Stimulated activated CD8-positive, alpha-beta memory T cell treated with anti-CD3 and anti-CD28 coated beads, Interleukin-15, amount 100 ng/mL, for 24 hours (primary cell): ENCODE measurements around the gene FAM210A.

ENCODE experiments used
- DNase-seq: peaks from one replicate; pipeline ENCODE4 v3.0.0-alpha.2; 2020; ENCODE audit warnings: low read depth

The FAM210A gene

GRCh38 chr18:13646633-13647032 lies 79.7 kb downstream of the FAM210A start:
- DNase-seq, result no peak

DNA sequence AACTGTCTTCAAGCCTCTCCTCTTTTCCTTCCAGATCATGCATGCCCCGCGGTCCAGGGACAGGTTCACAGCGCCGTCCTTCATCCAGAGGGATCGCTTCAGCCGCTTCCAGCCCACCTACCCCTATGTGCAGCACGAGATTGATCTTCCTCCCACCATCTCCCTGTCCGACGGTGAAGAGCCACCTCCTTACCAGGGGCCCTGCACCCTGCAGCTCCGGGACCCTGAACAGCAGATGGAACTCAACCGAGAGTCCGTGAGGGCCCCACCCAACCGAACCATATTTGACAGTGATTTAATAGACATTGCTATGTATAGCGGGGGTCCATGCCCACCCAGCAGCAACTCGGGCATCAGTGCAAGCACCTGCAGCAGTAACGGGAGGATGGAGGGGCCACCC lies 81.3 kb downstream of the FAM210A start:
- no peak for DNase-seq

- no peak for DNase-seq
These were observed 83.1 kb downstream of the FAM210A start for GRCh38 chr18:13643261-13643751.

DNA sequence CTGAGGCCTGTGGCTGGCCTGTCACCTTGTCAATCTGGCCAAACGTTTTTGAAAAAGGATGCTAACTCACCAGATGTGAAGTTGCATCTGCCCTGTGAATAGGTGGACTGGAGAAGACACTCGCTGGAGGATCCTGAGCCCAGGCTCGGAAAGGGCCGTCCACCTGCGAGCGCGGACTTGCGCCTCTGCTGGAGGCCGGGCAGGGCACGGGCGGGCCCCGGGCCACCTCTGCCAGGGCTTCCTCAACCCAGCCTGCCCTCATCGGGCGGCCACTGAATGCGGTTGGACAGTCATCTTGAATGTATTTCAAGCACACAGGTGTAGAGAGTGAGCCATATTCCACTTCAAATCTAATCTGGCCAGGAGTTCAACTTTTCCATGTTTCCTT lies 83.9 kb downstream of the FAM210A start:
- no peak for DNase-seq

DNA sequence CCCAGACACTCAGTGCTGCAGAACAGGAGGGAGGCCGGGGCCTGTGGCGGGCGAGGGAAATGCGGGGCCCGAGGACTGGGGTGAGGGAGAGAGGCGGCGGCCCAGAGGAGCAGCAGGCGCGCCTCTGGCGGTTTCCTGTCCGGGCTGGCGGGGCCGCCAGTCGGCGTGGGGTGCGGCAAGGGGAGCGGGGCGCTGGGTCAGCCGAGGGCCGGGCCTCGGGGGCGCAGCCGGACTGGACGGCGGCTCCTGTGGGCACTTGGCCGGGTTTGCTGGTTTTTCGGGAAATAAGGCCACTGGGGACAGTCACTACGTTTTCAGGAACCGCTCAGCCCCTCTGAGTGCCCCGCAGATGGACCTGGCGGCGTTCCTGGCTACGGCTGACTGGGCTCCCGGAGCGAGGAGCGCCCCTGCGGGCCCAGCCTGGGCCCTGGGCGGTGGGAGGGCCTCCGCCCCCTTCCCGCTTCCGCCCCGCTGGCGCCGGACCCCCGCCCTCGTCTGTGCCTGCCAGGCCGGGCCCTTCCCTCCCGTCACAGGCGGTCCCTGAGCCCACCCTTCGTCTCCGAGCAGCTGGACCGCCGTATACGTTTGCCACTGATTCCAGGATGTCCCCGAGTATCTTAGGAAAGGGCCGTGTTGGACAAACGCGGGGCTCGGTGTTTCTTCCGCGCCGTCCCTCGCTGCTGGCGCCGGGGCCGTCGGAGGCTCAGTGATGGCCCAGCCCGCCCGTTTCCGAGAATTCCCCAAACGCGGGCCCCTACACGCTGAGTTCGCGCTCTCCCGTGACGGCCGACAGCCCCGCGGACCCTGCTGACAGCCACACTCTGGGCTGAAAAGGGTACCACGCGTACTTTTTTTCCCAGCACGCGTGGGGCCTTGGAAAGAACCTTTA lies 84.6 kb downstream of the FAM210A start:
- no peak for DNase-seq

DNA sequence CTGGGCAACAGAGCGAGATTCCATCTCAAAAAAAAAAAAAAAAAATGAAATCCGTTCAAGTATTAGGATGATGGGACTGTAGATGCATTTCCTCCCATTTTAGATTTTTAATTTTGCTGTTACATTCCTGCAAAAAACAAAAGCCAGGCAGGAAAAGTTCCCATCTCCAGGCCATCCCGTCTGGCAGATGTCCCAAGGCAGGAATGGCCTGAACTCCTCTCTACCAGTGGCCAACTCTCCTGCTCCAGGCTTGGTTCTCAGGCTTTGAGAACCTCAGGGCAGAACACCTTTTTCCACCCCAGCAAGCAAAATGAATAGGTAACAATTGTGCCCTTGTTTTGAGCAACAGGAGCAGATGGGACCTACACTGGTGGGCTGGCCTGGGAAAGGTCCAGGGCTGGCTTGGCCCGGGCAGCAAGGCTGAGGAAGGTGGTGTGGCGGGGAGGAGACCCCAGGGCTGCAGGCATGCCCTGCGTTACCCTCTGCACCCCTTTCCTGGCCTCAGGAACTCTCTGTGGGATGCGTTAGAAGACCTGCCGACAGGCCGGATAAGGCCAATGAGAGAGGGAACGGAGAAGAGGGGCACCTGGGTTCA lies 86.0 kb downstream of the FAM210A start:
- DNase-seq, result no peak

DNA sequence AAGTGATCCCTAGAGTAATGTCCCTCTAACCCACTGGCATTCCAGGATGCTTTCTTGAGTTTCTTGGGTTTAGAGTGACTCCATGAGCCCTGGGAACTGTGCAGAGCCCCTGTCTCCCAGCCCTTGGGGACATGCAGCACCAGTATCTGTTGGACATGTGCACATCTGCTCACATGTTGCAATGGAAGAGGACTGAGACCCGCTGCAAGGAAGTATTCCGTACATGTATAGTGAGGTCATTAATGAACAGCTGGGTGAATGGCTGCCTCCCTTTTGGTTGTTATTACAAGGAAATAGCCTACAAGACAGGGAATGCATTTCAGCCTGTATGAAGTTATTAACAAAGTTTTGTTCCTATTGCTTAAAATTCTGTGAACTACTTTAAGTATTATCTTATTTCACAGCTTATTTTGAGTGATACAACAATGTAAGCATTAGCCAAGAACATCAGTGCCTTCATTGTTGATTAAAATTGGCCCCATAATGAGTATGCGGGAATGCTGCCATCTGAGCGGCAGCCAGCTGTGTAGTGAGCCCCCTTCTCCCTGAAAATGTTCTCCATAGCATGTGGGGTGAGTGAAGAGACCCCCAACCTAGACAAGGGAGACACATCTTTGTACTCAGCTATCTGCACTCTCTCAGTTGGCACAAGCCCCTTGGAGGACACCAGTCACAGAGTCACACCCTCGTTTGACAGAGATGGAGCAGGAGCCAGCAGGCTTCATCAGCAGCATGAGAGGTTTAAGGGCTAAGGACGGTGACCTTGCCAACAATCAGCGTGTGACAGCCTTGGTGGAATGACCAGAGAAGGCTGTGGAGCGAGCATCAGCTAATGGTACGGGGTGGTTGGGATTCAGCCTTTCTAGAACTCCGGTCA lies 87.4 kb downstream of the FAM210A start:
- no peak for DNase-seq

- DNase-seq, result no peak
These were observed 91.3 kb downstream of the FAM210A start for GRCh38 chr18:13635046-13635445.

GRCh38 chr18:13633700-13634099 lies 92.7 kb downstream of the FAM210A start:
- no peak for DNase-seq

- DNase-seq, result no peak
These were observed 95.6 kb downstream of the FAM210A start for GRCh38 chr18:13630716-13631268.

DNA sequence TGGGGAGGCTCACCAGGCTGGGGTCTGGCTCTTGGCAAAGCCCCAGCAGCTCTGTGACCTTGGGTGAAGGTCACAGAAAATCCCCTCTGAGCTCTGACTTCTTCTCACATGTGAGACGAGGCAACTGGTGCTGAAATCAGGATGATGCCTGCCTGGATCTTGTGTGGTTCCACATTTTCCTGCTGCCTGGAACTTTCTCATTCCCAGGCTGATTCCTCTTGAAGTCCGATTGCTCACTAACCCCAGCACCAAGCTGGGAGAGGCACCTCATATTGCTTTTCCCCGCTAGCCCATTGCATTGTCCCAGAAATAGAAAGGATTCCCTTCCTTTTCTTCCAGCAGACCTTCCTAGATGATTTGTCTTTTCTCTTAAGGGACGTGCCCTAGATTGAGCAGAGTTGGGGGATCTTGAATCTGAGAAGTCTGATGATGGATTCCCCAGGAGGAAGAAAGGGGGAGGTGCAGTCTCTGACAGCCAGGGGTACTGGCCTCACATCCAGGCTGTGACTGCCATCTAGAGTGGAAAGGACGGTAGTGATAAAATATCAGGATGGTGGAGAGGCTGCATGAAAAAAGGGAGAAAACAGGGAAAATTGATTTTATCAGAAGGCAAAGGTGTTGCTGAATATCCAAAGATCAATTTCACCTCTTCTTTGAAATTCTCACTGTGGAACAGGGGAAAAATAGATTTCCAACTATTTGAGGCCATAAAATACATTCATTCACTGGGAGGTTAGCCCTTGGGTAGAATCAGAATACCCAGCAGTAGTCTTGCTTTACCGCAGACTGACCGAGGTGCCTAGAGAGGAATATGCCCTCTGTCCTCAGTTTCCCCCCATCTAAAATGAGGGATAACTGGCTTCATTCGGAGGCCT lies 96.3 kb downstream of the FAM210A start:
- DNase-seq, result no peak

- no peak for DNase-seq
These were observed 98.1 kb downstream of the FAM210A start for GRCh38 chr18:13628211-13628610.

DNA sequence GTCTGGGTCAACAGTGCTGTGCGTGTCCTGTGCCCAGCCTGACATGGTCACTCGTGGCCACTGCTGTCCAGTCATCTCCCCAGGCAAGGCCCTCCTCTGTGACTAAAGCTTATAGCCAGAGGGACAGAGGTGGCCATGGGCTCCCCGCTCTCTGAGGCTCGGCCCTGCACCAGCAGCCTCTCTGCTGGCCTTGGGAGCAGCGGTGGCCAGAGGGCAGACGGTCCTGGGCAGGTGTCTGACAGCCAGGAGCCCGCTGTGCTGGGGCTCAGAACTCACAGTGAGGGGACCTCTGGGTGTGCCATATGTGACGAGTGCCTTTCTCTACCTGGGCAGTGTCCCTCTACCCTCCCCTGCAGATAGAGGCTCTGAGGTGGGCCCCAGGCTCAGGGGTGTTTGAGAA lies 98.7 kb downstream of the FAM210A start:
- no peak for DNase-seq

GRCh38 chr18:13626544-13626908 lies 99.8 kb downstream of the FAM210A start:
- DNase-seq, result no peak

GRCh38 chr18:13625843-13626543 lies 100.4 kb downstream of the FAM210A start:
- no peak for DNase-seq

DNA sequence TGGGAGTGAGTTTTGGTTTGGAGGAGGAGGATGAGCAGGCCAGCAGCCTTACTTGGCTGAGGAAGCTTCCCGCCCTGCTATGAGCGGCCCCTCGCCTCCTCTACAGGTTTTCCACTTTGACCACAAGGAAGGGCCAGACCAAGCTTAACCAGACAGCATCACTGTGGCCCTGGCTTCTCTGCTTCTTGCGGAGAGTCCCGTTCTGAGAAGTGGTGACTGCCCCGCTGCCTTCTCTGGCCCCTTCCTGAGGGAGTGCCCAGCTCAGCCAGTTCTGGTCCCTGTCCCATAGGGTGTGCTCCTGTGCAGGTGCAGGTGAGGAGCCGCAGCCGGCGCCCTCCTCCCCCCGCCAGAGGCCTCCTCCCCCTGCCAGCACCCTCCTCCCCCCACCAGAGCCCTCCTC lies 101.0 kb downstream of the FAM210A start:
- DNase-seq, result no peak

GRCh38 chr18:13624563-13625237 lies 101.7 kb downstream of the FAM210A start:
- no peak for DNase-seq

GRCh38 chr18:13623871-13624270 lies 102.5 kb downstream of the FAM210A start:
- no peak for DNase-seq

- DNase-seq, result no peak
These were observed 103.0 kb downstream of the FAM210A start for GRCh38 chr18:13623348-13623747.

DNA sequence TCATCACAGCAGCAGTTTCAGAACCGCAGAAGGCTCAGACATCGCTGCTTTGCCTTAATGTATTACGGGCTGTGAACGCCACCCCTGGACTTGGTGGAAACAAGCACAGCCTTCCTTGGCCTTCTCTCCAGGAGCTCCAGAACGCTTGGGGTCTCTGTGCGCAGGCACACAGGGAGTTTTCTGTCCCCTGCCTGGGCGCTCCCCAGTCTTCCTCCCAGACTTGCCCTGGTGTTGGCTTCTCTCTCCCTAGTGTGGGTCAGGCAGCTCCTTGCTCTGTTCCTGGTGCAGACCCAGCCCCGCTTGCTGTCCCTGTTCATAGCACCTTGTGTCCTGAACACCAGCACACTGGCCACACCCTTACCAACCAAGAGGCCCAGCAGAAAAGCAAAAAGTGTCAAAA lies 103.6 kb downstream of the FAM210A start:
- no peak for DNase-seq
